Endothelial cell of umbilical vein (primary cell): ENCODE data around the gene SMURF2. TPM values are rescaled to one million over a fixed set of nuclear protein-coding genes. Genes with fewer than 3 reads are reported as not detected.

Experiments
- BruUV-seq: library from RNA; stranded (reverse); fragments of 400-500 nt; replicated peaks from 2 replicates; lab custom pipeline; 2021; lab: Mats Ljungman, UMichigan
- CTCF ChIA-PET: fragments of 300-600, 350-600 bp; sonication (Branson Sonifier 250); formaldehyde crosslinking; loops from one replicate; lab custom pipeline; 2021; ENCODE audit warnings: antibody characterized with exemption, inconsistent platforms; lab: Charles Lee
- POLR2A ChIA-PET: fragments of 300-600, 350-600 bp; sonication (Branson Sonifier 250); formaldehyde crosslinking; loops from one replicate; lab custom pipeline; 2021; ENCODE audit warnings: antibody characterized with exemption, inconsistent platforms; lab: Charles Lee
- DNase-seq: peaks from one replicate; pipeline ENCODE4 v3.0.0-alpha.2; 2011; ENCODE audit warnings: low read depth, low spot score
- FAIRE-seq: peaks from 2 replicates; lab custom pipeline; 2011; peaks lifted over from hg19 to GRCh38; lab: Jason Lieb, UNC
- H2AFZ ChIP-seq: 2 replicates; pipeline ENCODE4 v1.6.0; 2012; ENCODE audit warnings: low read depth, low read length, control low read depth, inconsistent platforms
- H3K27ac ChIP-seq: 2 replicates; pipeline ENCODE4 v1.5.1; 2011; ENCODE audit warnings: low read depth, mild to moderate bottlenecking, control low read depth, low read length, moderate library complexity; ENCODE audit not compliant: insufficient read depth
- H3K27me3 ChIP-seq, 2 experiments: 2 replicates each; pipeline versions ENCODE4 v1.6.0 to v1.6.1; 2011; ENCODE audit warnings: low read length in 2 of 2, mixed read lengths in 1 of 2; ENCODE audit not compliant: control insufficient read depth in 2 of 2, insufficient read depth in 2 of 2
- H3K36me3 ChIP-seq, 2 experiments: 2 replicates in 1 of 2; 3 replicates in 1 of 2; pipeline ENCODE4 v1.5.1; 2011; ENCODE audit warnings: low read length in 2 of 2, mild to moderate bottlenecking in 1 of 2, moderate library complexity in 1 of 2; ENCODE audit not compliant: control insufficient read depth in 2 of 2, insufficient read depth in 2 of 2; ENCODE audit errors: extremely low read depth in 1 of 2
- H3K4me1 ChIP-seq: 3 replicates; pipeline ENCODE4 v1.5.1; 2011; ENCODE audit warnings: mild to moderate bottlenecking, low read length; ENCODE audit not compliant: control insufficient read depth, insufficient read depth; ENCODE audit errors: extremely low read depth
- H3K4me2 ChIP-seq: 2 replicates; pipeline ENCODE4 v1.6.1; 2011; ENCODE audit warnings: low read length, control low read depth, mixed read lengths; ENCODE audit not compliant: insufficient read depth
- H3K4me3 ChIP-seq, 3 experiments: fragments of 200-600 bp in 1 of 3; sonication (generic), shearing (Covaris generic) in 1 of 3; replicated peaks in 1 of 3; 2 replicates each; pipeline ENCODE4 v1.5.1; 2011 to 2016; ENCODE audit warnings: control low read depth in 3 of 3, low read length in 3 of 3, mild to moderate bottlenecking in 2 of 3, inconsistent platforms in 1 of 3, low read depth in 1 of 3, moderate library complexity in 1 of 3; ENCODE audit not compliant: insufficient read depth in 1 of 3
- H3K79me2 ChIP-seq: 2 replicates; pipeline ENCODE4 v1.6.0; 2012; ENCODE audit warnings: low read length, inconsistent platforms; ENCODE audit not compliant: control insufficient read depth, insufficient read depth
- H3K9ac ChIP-seq: replicated peaks from 2 replicates; pipeline ENCODE3; 2011; ENCODE audit warnings: low read length, control low read depth; ENCODE audit not compliant: insufficient read depth; ENCODE audit errors: extremely low read depth
- H3K9me1 ChIP-seq: replicated peaks from 3 replicates; pipeline ENCODE4 v1.6.0; 2011; ENCODE audit warnings: mild to moderate bottlenecking, low read length; ENCODE audit not compliant: control insufficient read depth, insufficient read depth; ENCODE audit errors: extremely low read depth
- H3K9me3 ChIP-seq: replicated peaks from 2 replicates; pipeline ENCODE4 v1.5.1; 2012; ENCODE audit warnings: low read length, inconsistent platforms; ENCODE audit not compliant: control insufficient read depth, insufficient read depth
- H4K20me1 ChIP-seq: replicated peaks from 2 replicates; pipeline ENCODE3; 2011; ENCODE audit warnings: mild to moderate bottlenecking, low read length; ENCODE audit not compliant: control insufficient read depth, insufficient read depth; ENCODE audit errors: extremely low read depth
- EZH2 ChIP-seq: IDR thresholded peaks from 2 replicates; pipeline ENCODE4 v1.6.1; 2012; ENCODE audit warnings: borderline replicate concordance, low read depth, mild to moderate bottlenecking, moderate library complexity, low read length, inconsistent platforms; ENCODE audit not compliant: severe bottlenecking
- GATA2 ChIP-seq: IDR thresholded peaks from 2 replicates; pipeline ENCODE4 v1.7.0; 2011; ENCODE audit warnings: low read depth, mild to moderate bottlenecking, moderate library complexity, mixed read lengths, low read length; ENCODE audit not compliant: insufficient read length, insufficient read depth
- JUN ChIP-seq: IDR thresholded peaks from 2 replicates; pipeline ENCODE4 v1.6.1; 2011; ENCODE audit warnings: borderline replicate concordance, low read depth; ENCODE audit not compliant: insufficient read length, insufficient read depth
- MYC ChIP-seq: IDR thresholded peaks from one replicate; pipeline ENCODE4 v1.6.1; 2011; ENCODE audit warnings: mild to moderate bottlenecking, low read depth, low read length
- POLR2A ChIP-seq: IDR thresholded peaks from 2 replicates; pipeline ENCODE4 v1.6.1; 2012; ENCODE audit warnings: low read depth, mild to moderate bottlenecking, control low read depth, low read length
- POLR2AphosphoS5 ChIP-seq: IDR thresholded peaks from 2 replicates; pipeline ENCODE4 v1.6.1; 2012; ENCODE audit warnings: low read depth, mild to moderate bottlenecking, control low read depth, low read length, moderate library complexity; ENCODE audit not compliant: insufficient read depth
- dilution Hi-C: fragments of 300-500 bp; cut with MboI; formaldehyde crosslinking; loops from one replicate; pipeline ENCODE4 v1.15.0; 2019; ENCODE audit warnings: low sequenced_read_pairs; ENCODE audit not compliant: extremely low pct_ligation_motif_present
- intact Hi-C: fragments of 100-400 bp; cut with micrococcal nuclease; formaldehyde crosslinking; loops from one replicate; pipeline ENCODE4 v1.10.0; 2022
- polyA plus RNA-seq, 4 experiments: library from polyadenylated mRNA; depleted of rRNA in 3 of 4; stranded (reverse) in 3 of 4; unstranded in 1 of 4; fragments of >200 nt; gene quantifications; 2 replicates each; pipeline versions ENCODE4 v1.2.1 to v1.2.3, GENCODE V29; 2011 to 2012; ENCODE audit warnings: missing spikeins in 1 of 4
- total RNA-seq: library from RNA; stranded (reverse); gene quantifications from 2 replicates; pipeline ENCODE4 v1.2.3, GENCODE V29; 2021
- TF ChIP-seq, protein P1 (sequence below), 2 donors: IDR thresholded peaks; 1 replicate in 1 of 2; 2 replicates in 1 of 2; pipeline ENCODE4 v1.5.1; 2011; ENCODE audit warnings: low read length in 2 of 2, mild to moderate bottlenecking in 2 of 2, moderate library complexity in 2 of 2, control low read depth in 1 of 2, inconsistent platforms in 1 of 2, low read depth in 1 of 2; ENCODE audit not compliant: insufficient read depth in 1 of 2; ENCODE audit errors: extremely low read depth in 1 of 2
- TF ChIP-seq, protein P2 (sequence below): IDR thresholded peaks from 2 replicates; pipeline ENCODE4 v1.6.1; 2011; ENCODE audit not compliant: insufficient read depth, insufficient read length

Gene SMURF2
- total and polyA plus RNA-seq, 2 donors (not counting 3 experiments of a cell fraction or from before 2014, with no cell fraction given): 32.9 to 105 TPM

DNA sequence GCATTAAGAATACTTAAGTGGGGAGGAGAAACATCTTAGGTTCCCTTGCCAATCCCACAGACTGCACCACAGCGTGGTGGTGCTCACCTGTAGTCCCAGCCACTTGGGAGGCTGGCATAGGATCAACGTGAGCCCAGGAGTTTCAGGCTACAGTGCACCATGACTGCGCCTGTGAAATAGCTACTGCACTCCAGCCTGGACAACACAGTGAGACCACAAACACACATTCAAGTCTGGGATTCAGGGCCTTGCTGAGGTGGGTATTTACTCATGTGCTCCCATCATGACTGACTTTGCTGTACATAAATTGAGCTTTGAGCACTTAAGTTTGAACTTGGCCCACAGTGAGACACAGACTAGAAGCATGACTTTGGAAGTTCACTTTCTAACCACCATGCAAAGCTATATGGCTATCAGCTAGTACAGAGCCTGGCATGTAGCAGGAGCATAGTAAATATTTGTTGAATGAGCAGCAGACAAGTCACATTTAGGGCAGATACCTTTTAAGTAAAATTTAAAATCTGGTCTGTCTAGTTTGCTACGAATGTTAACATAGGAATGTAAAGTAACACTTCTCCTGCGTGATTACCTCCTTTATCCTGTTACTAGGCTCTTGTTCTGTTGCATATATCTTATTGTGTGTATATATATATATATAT is 121.9 kb downstream of the SMURF2 start:
- H3K9me1 ChIP-seq: no peaks in the 10 kb centered on the region
- no peaks in the 10 kb centered on the region for H3K27me3 ChIP-seq
- H3K9me3 ChIP-seq: no peaks in the 10 kb centered on the region
- no peak overlapping the region for H3K9ac ChIP-seq
- H3K4me3 ChIP-seq: no peak overlapping the region
- dilution Hi-C loops (no loop called here), intact Hi-C loops (no loop called here)
- no peak for DNase-seq
- H2AFZ ChIP-seq: no peak overlapping the region
- no peaks in the 10 kb centered on the region for H4K20me1 ChIP-seq
- peaks cover 4% of the 10 kb centered on the region for H3K79me2 ChIP-seq
- no TSS peak for BruUV-seq
- no peaks in the 10 kb centered on the region for H3K4me1 ChIP-seq
- CTCF ChIA-PET: interaction anchor here (0.8 kb wide), 1 partner anchor 109 kb away, joined by 4 read pairs; no protein-coding TSS in a partner anchor
- peak; percentile 74 for TF ChIP-seq POLR2A
- TF ChIP-seq JUN: no peak
- TF ChIP-seq, protein P1, sequence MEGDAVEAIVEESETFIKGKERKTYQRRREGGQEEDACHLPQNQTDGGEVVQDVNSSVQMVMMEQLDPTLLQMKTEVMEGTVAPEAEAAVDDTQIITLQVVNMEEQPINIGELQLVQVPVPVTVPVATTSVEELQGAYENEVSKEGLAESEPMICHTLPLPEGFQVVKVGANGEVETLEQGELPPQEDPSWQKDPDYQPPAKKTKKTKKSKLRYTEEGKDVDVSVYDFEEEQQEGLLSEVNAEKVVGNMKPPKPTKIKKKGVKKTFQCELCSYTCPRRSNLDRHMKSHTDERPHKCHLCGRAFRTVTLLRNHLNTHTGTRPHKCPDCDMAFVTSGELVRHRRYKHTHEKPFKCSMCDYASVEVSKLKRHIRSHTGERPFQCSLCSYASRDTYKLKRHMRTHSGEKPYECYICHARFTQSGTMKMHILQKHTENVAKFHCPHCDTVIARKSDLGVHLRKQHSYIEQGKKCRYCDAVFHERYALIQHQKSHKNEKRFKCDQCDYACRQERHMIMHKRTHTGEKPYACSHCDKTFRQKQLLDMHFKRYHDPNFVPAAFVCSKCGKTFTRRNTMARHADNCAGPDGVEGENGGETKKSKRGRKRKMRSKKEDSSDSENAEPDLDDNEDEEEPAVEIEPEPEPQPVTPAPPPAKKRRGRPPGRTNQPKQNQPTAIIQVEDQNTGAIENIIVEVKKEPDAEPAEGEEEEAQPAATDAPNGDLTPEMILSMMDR (IDR thresholded peaks at IDR 0.05; ENCODE audit: extremely low read depth in 1 of 2, insufficient read depth in 1 of 2, low read depth in 1 of 2, low read length in 2 of 2): no peak
- TF ChIP-seq EZH2: no peak
- TF ChIP-seq, protein P2, sequence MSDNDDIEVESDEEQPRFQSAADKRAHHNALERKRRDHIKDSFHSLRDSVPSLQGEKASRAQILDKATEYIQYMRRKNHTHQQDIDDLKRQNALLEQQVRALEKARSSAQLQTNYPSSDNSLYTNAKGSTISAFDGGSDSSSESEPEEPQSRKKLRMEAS: no peak
- TF ChIP-seq MYC: no peak
- TF ChIP-seq GATA2: no peak
- no peak for TF ChIP-seq POLR2AphosphoS5
- no peak for FAIRE-seq
- H3K27ac ChIP-seq: no peak overlapping the region
- peaks cover 20 to 36% of the 10 kb centered on the region in 2 experiments for H3K36me3 ChIP-seq
- no peak overlapping the region for H3K4me2 ChIP-seq
- POLR2A ChIA-PET: no interaction called here
